ENCODE data around the gene SLC39A5.
"Not testable (repeated sequence)": the region's sequence is repeated elsewhere in the genome, so short reads cannot be mapped to it uniquely, and the experiment has no call there.

SLC39A5 gene

GRCh38 chr12:56252649-56253048, 22.8 kb downstream of the SLC39A5 start:
- DNase-seq, result no peak

GRCh38 chr12:56253091-56253490, 23.2 kb downstream of the SLC39A5 start:
- DNase-seq, result no peak

- no peak for DNase-seq
These were observed 25.8 kb downstream of the SLC39A5 start for GRCh38 chr12:56255671-56256070.

- DNase-seq, result peak; percentile 83
These were observed 26.6 kb downstream of the SLC39A5 start for GRCh38 chr12:56256326-56256960.

- no peak for DNase-seq
These were observed 27.2 kb downstream of the SLC39A5 start for GRCh38 chr12:56257071-56257470.

GRCh38 chr12:56257491-56258067, 27.7 kb downstream of the SLC39A5 start:
- no peak for DNase-seq

GRCh38 chr12:56258068-56258819, 28.4 kb downstream of the SLC39A5 start, which contains the start of gene ANKRD52:
Gene ANKRD52 (minus strand): TSS chr12:56258384. CDS start chr12:56258269, 115 bp downstream.
- peak; percentile 72 for DNase-seq

GRCh38 chr12:56258820-56259183, 29.0 kb downstream of the SLC39A5 start:
- no peak for DNase-seq

GRCh38 chr12:56260380-56260779, 30.5 kb downstream of the SLC39A5 start:
- no peak for DNase-seq

- no peak for DNase-seq
These were observed 31.1 kb downstream of the SLC39A5 start for GRCh38 chr12:56260921-56261320.

GRCh38 chr12:56261503-56262232, 31.8 kb downstream of the SLC39A5 start:
- peak; percentile 32 for DNase-seq

- not testable (repeated sequence) for DNase-seq
These were observed 33.1 kb downstream of the SLC39A5 start for GRCh38 chr12:56262955-56263354.

- DNase-seq, result not testable (repeated sequence)
These were observed 36.3 kb downstream of the SLC39A5 start for GRCh38 chr12:56266068-56266692.

GRCh38 chr12:56266693-56267442, 37.0 kb downstream of the SLC39A5 start, which contains the start of gene COQ10A:
Gene COQ10A (plus strand): TSS chr12:56266942. CDS start chr12:56267119, 177 bp downstream.
- peak; percentile 80 for DNase-seq

GRCh38 chr12:56267443-56268071, 37.7 kb downstream of the SLC39A5 start:
- no peak for DNase-seq

- no peak for DNase-seq
These were observed 41.2 kb downstream of the SLC39A5 start for GRCh38 chr12:56271031-56271430.

- DNase-seq, result not testable (repeated sequence)
These were observed 42.6 kb downstream of the SLC39A5 start for GRCh38 chr12:56272468-56272867.

- no peak for DNase-seq
These were observed 44.4 kb downstream of the SLC39A5 start for GRCh38 chr12:56274299-56274698.

GRCh38 chr12:56278905-56279304, 49.1 kb downstream of the SLC39A5 start:
- no peak for DNase-seq

- no peak for DNase-seq
These were observed 51.0 kb downstream of the SLC39A5 start for GRCh38 chr12:56280849-56281248.

GRCh38 chr12:56282030-56282429, 52.2 kb downstream of the SLC39A5 start:
- DNase-seq, result no peak
